Measurements from ENCODE around the gene GPHB5. TPM values are rescaled to one million over a fixed set of nuclear protein-coding genes. Genes with fewer than 3 reads are reported as not detected.
A peak's percentile ranks its signal among the peaks of the same experiment; 100 is the strongest.

Gene GPHB5
- total RNA-seq, 1 donor = not detected

- Histone ChIP-seq H3K9me3 (ENCODE audit: low read depth, low read length) (no peaks in the 10 kb centered on the region), H3K79me2 (ENCODE audit: insufficient read depth, low read length) (no peaks in the 10 kb centered on the region), H3K4me3 (ENCODE audit: insufficient read depth, low read length) (no peak overlapping the region), H2AFZ (ENCODE audit: low read length) (peak overlapping the region; percentile 25), H3K4me1 (ENCODE audit: insufficient read depth, low read length) (no peaks in the 10 kb centered on the region), H3K27me3 (ENCODE audit: insufficient read depth, low read length) (no peaks in the 10 kb centered on the region), H4K20me1 (ENCODE audit: insufficient read depth, low read length) (no peaks in the 10 kb centered on the region), H3K4me2 (ENCODE audit: insufficient read depth, low read length) (peak overlapping the region; percentile 46), H3K36me3 (ENCODE audit: insufficient read depth, low read length) (no peaks in the 10 kb centered on the region), H3K27ac (ENCODE audit: low read depth, low read length) (no peak overlapping the region)
- TF ChIP-seq CTCF (IDR thresholded peaks at IDR 0.05; ENCODE audit: extremely low read depth, low read depth, low read length) = no peak
- no peak for DNase-seq (ENCODE audit: insufficient read length, low spot score, missing footprints)
These were observed 23.6 kb upstream of the GPHB5 start for GRCh38 chr14:63342371-63342770.

- Histone ChIP-seq H3K36me3 (ENCODE audit: insufficient read depth, low read length) (no peaks in the 10 kb centered on the region), H3K27ac (ENCODE audit: low read depth, low read length) (no peak overlapping the region), H3K4me1 (ENCODE audit: insufficient read depth, low read length) (no peaks in the 10 kb centered on the region), H3K9me3 (ENCODE audit: low read depth, low read length) (no peaks in the 10 kb centered on the region), H3K27me3 (ENCODE audit: insufficient read depth, low read length) (no peaks in the 10 kb centered on the region), H3K4me3 (ENCODE audit: insufficient read depth, low read length) (no peak overlapping the region), H4K20me1 (ENCODE audit: insufficient read depth, low read length) (no peaks in the 10 kb centered on the region), H3K79me2 (ENCODE audit: insufficient read depth, low read length) (no peaks in the 10 kb centered on the region), H2AFZ (ENCODE audit: low read length) (no peak overlapping the region), H3K4me2 (ENCODE audit: insufficient read depth, low read length) (no peak overlapping the region)
- no peak for TF ChIP-seq CTCF (IDR thresholded peaks at IDR 0.05; ENCODE audit: extremely low read depth, low read depth, low read length)
- no peak for DNase-seq (ENCODE audit: insufficient read length, low spot score, missing footprints)
These were observed 10.3 kb upstream of the GPHB5 start for GRCh38 chr14:63328787-63329737.

GRCh38 chr14:63326840-63327239 is 8.1 kb upstream of the GPHB5 start:
- no peaks in the 10 kb centered on the region for H3K9me3 ChIP-seq (ENCODE audit: low read depth, low read length)
- no peaks in the 10 kb centered on the region for H3K27me3 ChIP-seq (ENCODE audit: insufficient read depth, low read length)
- H3K27ac ChIP-seq (ENCODE audit: low read depth, low read length) = no peak overlapping the region
- DNase-seq (ENCODE audit: insufficient read length, low spot score, missing footprints) = no peak
- no peaks in the 10 kb centered on the region for H3K4me1 ChIP-seq (ENCODE audit: insufficient read depth, low read length)
- H3K4me2 ChIP-seq (ENCODE audit: insufficient read depth, low read length) = no peak overlapping the region
- H4K20me1 ChIP-seq (ENCODE audit: insufficient read depth, low read length) = no peaks in the 10 kb centered on the region
- H3K36me3 ChIP-seq (ENCODE audit: insufficient read depth, low read length) = no peaks in the 10 kb centered on the region
- H3K79me2 ChIP-seq (ENCODE audit: insufficient read depth, low read length) = no peaks in the 10 kb centered on the region
- no peak overlapping the region for H3K4me3 ChIP-seq (ENCODE audit: insufficient read depth, low read length)
- no peak for TF ChIP-seq CTCF (IDR thresholded peaks at IDR 0.05; ENCODE audit: extremely low read depth, low read depth, low read length)
- H2AFZ ChIP-seq (ENCODE audit: low read length) = no peak overlapping the region

- no peaks in the 10 kb centered on the region for H4K20me1 ChIP-seq (ENCODE audit: insufficient read depth, low read length)
- H3K9me3 ChIP-seq (ENCODE audit: low read depth, low read length) = no peaks in the 10 kb centered on the region
- no peak overlapping the region for H3K27ac ChIP-seq (ENCODE audit: low read depth, low read length)
- no peak overlapping the region for H2AFZ ChIP-seq (ENCODE audit: low read length)
- no peaks in the 10 kb centered on the region for H3K27me3 ChIP-seq (ENCODE audit: insufficient read depth, low read length)
- no peak for DNase-seq (ENCODE audit: insufficient read length, low spot score, missing footprints)
- H3K36me3 ChIP-seq (ENCODE audit: insufficient read depth, low read length) = no peaks in the 10 kb centered on the region
- no peak for TF ChIP-seq CTCF (IDR thresholded peaks at IDR 0.05; ENCODE audit: extremely low read depth, low read depth, low read length)
- H3K4me2 ChIP-seq (ENCODE audit: insufficient read depth, low read length) = no peak overlapping the region
- no peaks in the 10 kb centered on the region for H3K4me1 ChIP-seq (ENCODE audit: insufficient read depth, low read length)
- H3K4me3 ChIP-seq (ENCODE audit: insufficient read depth, low read length) = no peak overlapping the region
- H3K79me2 ChIP-seq (ENCODE audit: insufficient read depth, low read length) = no peaks in the 10 kb centered on the region
These were observed 4.3 kb upstream of the GPHB5 start for GRCh38 chr14:63322897-63323573.
